IMR-90 (cell line): ENCODE measurements around the gene RBM28. TPM values are rescaled to one million over a fixed set of nuclear protein-coding genes. Genes with fewer than 3 reads are reported as not detected.

Source experiments
- ATAC-seq: fragments of 200-7000 bp; cut with Tn5 transposase; 2 replicates; pipeline ENCODE4 v1.9.1; 2020; ENCODE audit warnings: low read depth, mild to moderate bottlenecking, moderate library complexity
- BruUV-seq: library from RNA; stranded (reverse); fragments of 400-500 nt; replicated peaks from 2 replicates; lab custom pipeline; 2021; lab: Mats Ljungman, UMichigan
- CTCF ChIA-PET: fragments of 300-600 bp; formaldehyde crosslinking; extraction: SDS; loops from one replicate; lab custom pipeline; 2021; ENCODE audit warnings: antibody characterized with exemption; lab: Yijun Ruan, JAX
- POLR2A ChIA-PET: fragments of 300-600 bp; sonication (Branson Sonifier 250); formaldehyde crosslinking; loops from one replicate; lab custom pipeline; 2022; ENCODE audit warnings: antibody characterized with exemption; ENCODE audit not compliant: unreplicated experiment; lab: Charles Lee
- DNase-seq: peaks from one replicate; pipeline ENCODE4 v3.0.0; 2013
- H2AFZ ChIP-seq: replicated peaks from 2 replicates; pipeline ENCODE3; 2013; ENCODE audit warnings: low read length, mild to moderate bottlenecking; ENCODE audit not compliant: poor library complexity
- H2AK5ac ChIP-seq: 2 replicates; pipeline ENCODE4 v1.6.1; 2013; ENCODE audit warnings: low read depth, low read length, inconsistent platforms
- H2AK9ac ChIP-seq: replicated peaks from 2 replicates; pipeline ENCODE3; 2013; ENCODE audit warnings: mild to moderate bottlenecking, low read depth, low read length, moderate library complexity; ENCODE audit not compliant: poor library complexity
- H2BK120ac ChIP-seq: 2 replicates; pipeline ENCODE4 v1.6.1; 2013; ENCODE audit warnings: low read depth, low read length, inconsistent platforms
- H2BK15ac ChIP-seq: 3 replicates; pipeline ENCODE4 v1.6.1; 2013; ENCODE audit warnings: low read depth, low read length, inconsistent platforms
- H2BK20ac ChIP-seq: 2 replicates; pipeline ENCODE4 v1.6.1; 2013; ENCODE audit warnings: low read depth, mild to moderate bottlenecking, inconsistent platforms, low read length, moderate library complexity
- H2BK5ac ChIP-seq: 2 replicates; pipeline ENCODE4 v1.6.1; 2013; ENCODE audit warnings: mild to moderate bottlenecking, low read depth, low read length, inconsistent platforms; ENCODE audit not compliant: poor library complexity, severe bottlenecking
- H3K14ac ChIP-seq: replicated peaks from 2 replicates; pipeline ENCODE4 v1.6.1; 2013; ENCODE audit warnings: low read depth, low read length, inconsistent platforms
- H3K18ac ChIP-seq: 2 replicates; pipeline ENCODE4 v1.6.1; 2013; ENCODE audit warnings: low read depth, low read length, control low read depth
- H3K23ac ChIP-seq: 2 replicates; pipeline ENCODE4 v1.6.1; 2013; ENCODE audit warnings: low read depth, low read length, inconsistent platforms
- H3K27ac ChIP-seq: 2 replicates; pipeline ENCODE4 v1.5.1; 2013; ENCODE audit warnings: mild to moderate bottlenecking, control low read depth, low read length; ENCODE audit not compliant: insufficient read depth
- H3K27me3 ChIP-seq: 2 replicates; pipeline ENCODE4 v1.6.1; 2013; ENCODE audit warnings: low read length; ENCODE audit not compliant: control insufficient read depth, insufficient read depth
- H3K36me3 ChIP-seq: 2 replicates; pipeline ENCODE4 v1.6.1; 2013; ENCODE audit warnings: low read length, mixed read lengths; ENCODE audit not compliant: control insufficient read depth, insufficient read depth
- H3K4ac ChIP-seq: 2 replicates; pipeline ENCODE4 v1.6.1; 2013; ENCODE audit warnings: low read depth, low read length, inconsistent platforms
- H3K4me1 ChIP-seq: 2 replicates; pipeline ENCODE4 v1.6.1; 2013; ENCODE audit warnings: low read length, mixed read lengths; ENCODE audit not compliant: control insufficient read depth, insufficient read depth
- H3K4me2 ChIP-seq: 2 replicates; pipeline ENCODE4 v1.6.1; 2013; ENCODE audit warnings: low read depth, mild to moderate bottlenecking, control low read depth, low read length, moderate library complexity
- H3K4me3 ChIP-seq: 2 replicates; pipeline ENCODE4 v1.5.1; 2013; ENCODE audit warnings: low read depth, mild to moderate bottlenecking, control low read depth, low read length, moderate library complexity; ENCODE audit not compliant: insufficient read depth
- H3K56ac ChIP-seq: 2 replicates; pipeline ENCODE4 v1.6.1; 2013; ENCODE audit warnings: low read length, inconsistent platforms; ENCODE audit not compliant: insufficient read depth; ENCODE audit errors: extremely low read depth
- H3K79me1 ChIP-seq, 2 experiments: 2 replicates each; pipeline ENCODE4 v1.6.1; 2013; ENCODE audit warnings: low read length in 2 of 2, inconsistent platforms in 1 of 2, low read depth in 1 of 2
- H3K9ac ChIP-seq: 2 replicates; pipeline ENCODE4 v1.6.1; 2013; ENCODE audit warnings: low read depth, low read length, control low read depth
- H3K9me1 ChIP-seq: 2 replicates; pipeline ENCODE4 v1.6.1; 2013; ENCODE audit warnings: low read length, inconsistent platforms; ENCODE audit not compliant: insufficient read depth
- H3K9me3 ChIP-seq: 2 replicates; pipeline ENCODE4 v1.6.1; 2013; ENCODE audit warnings: low read length; ENCODE audit not compliant: control insufficient read depth, insufficient read depth
- H4K20me1 ChIP-seq: 2 replicates; pipeline ENCODE4 v1.6.1; 2013; ENCODE audit warnings: low read length, inconsistent platforms; ENCODE audit not compliant: insufficient read depth
- H4K5ac ChIP-seq: 2 replicates; pipeline ENCODE4 v1.6.1; 2013; ENCODE audit warnings: mild to moderate bottlenecking, low read depth, low read length, control low read depth
- H4K8ac ChIP-seq, 2 experiments: 2 replicates each; pipeline ENCODE4 v1.6.1; 2013; ENCODE audit warnings: low read depth in 2 of 2, low read length in 2 of 2, control low read depth in 1 of 2, inconsistent platforms in 1 of 2
- H4K91ac ChIP-seq: 2 replicates; pipeline ENCODE4 v1.6.1; 2013; ENCODE audit warnings: low read depth, low read length, inconsistent platforms; ENCODE audit not compliant: insufficient read depth
- BHLHE40 ChIP-seq: fragments of 150-350 bp; IDR thresholded peaks from 2 replicates; pipeline ENCODE4 v1.6.1; 2016; ENCODE audit warnings: mild to moderate bottlenecking, low read depth, low read length
- CEBPB ChIP-seq: IDR thresholded peaks from 2 replicates; pipeline ENCODE4 v1.6.1; 2012; ENCODE audit warnings: low read depth, low read length, improper control_type of control experiment
- CHD1 ChIP-seq: IDR thresholded peaks from 2 replicates; pipeline ENCODE4 v1.6.1; 2012; ENCODE audit warnings: low read depth, low read length, improper control_type of control experiment
- FOS ChIP-seq: fragments of 150-350 bp; IDR thresholded peaks from 2 replicates; pipeline ENCODE4 v1.6.1; 2016; ENCODE audit warnings: low read depth, low read length
- MAZ ChIP-seq: IDR thresholded peaks from 2 replicates; pipeline ENCODE4 v1.6.1; 2012; ENCODE audit warnings: low read depth, mild to moderate bottlenecking, low read length, improper control_type of control experiment, moderate library complexity, borderline replicate concordance
- MXI1 ChIP-seq: IDR thresholded peaks from 2 replicates; pipeline ENCODE4 v1.6.1; 2012; ENCODE audit warnings: low read depth, mild to moderate bottlenecking, low read length, moderate library complexity, borderline replicate concordance
- NFE2L2 ChIP-seq: fragments of 150-350 bp; IDR thresholded peaks from 2 replicates; pipeline ENCODE4 v1.6.1; 2016; ENCODE audit warnings: low read depth, mild to moderate bottlenecking, low read length
- POLR2A ChIP-seq: IDR thresholded peaks from 2 replicates; pipeline ENCODE4 v1.6.1; 2012; ENCODE audit warnings: mild to moderate bottlenecking, low read depth, low read length
- RAD21 ChIP-seq: IDR thresholded peaks from 2 replicates; pipeline ENCODE4 v1.6.1; 2012; ENCODE audit warnings: low read length, improper control_type of control experiment
- RFX5 ChIP-seq: IDR thresholded peaks from 2 replicates; pipeline ENCODE4 v1.8.0; 2012; ENCODE audit warnings: low read depth, mild to moderate bottlenecking, low read length, moderate library complexity
- SMC3 ChIP-seq: fragments of 150-350 bp; IDR thresholded peaks from 2 replicates; pipeline ENCODE4 v1.6.1; 2016; ENCODE audit warnings: low read depth, mild to moderate bottlenecking, antibody characterized with exemption, low read length, moderate library complexity
- WGBS, 2 experiments: methylation state at CpG; one replicate each; pipeline versions ENCODE4 v1.1.5 to v1.1.7; 2013; ENCODE audit warnings: missing lambda C conversion rate in 2 of 2; ENCODE audit not compliant: insufficient read length in 1 of 2; ENCODE audit errors: extremely low coverage in 2 of 2; 5-methylcytosine and 5-hydroxymethylcytosine counted together
- dilution Hi-C: fragments of 300-500 bp; cut with HindIII; formaldehyde crosslinking; loops from one replicate; pipeline ENCODE4 v1.14.3; 2018; ENCODE audit warnings: low sequenced_read_pairs; ENCODE audit not compliant: unreplicated experiment
- in situ Hi-C: fragments of 300-500 bp; cut with MboI; formaldehyde crosslinking; loops from 3 replicates; pipeline ENCODE4 v1.14.3; 2019; ENCODE audit warnings: low sequenced_read_pairs, inconsistent platforms, mixed read lengths
- intact Hi-C: fragments of 100-400 bp; cut with micrococcal nuclease; formaldehyde crosslinking; loops from 2 replicates; pipeline ENCODE4 v1.10.0; 2022
- polyA plus RNA-seq, 3 experiments: library from polyadenylated mRNA; depleted of rRNA; stranded (reverse); fragments of >200 nt; gene quantifications; 2 replicates each; pipeline ENCODE4 v1.2.3, GENCODE V29; 2012; ENCODE audit warnings: low replicate concordance in 1 of 3
- total RNA-seq: library from RNA; depleted of rRNA; stranded (reverse); fragments of >200 nt; gene quantifications from 2 replicates; pipeline ENCODE4 v1.2.3, GENCODE V29; 2012
- TF ChIP-seq, protein P1 (sequence below): conservative IDR thresholded peaks from 2 replicates; pipeline ENCODE4 v1.5.1; 2012; ENCODE audit warnings: mild to moderate bottlenecking, low read depth, low read length, improper control_type of control experiment

The RBM28 gene
- total and polyA plus RNA-seq, 2 of the 4 experiments (the other 2 are of a cell fraction): 12.4 to 20.4 TPM

DNA sequence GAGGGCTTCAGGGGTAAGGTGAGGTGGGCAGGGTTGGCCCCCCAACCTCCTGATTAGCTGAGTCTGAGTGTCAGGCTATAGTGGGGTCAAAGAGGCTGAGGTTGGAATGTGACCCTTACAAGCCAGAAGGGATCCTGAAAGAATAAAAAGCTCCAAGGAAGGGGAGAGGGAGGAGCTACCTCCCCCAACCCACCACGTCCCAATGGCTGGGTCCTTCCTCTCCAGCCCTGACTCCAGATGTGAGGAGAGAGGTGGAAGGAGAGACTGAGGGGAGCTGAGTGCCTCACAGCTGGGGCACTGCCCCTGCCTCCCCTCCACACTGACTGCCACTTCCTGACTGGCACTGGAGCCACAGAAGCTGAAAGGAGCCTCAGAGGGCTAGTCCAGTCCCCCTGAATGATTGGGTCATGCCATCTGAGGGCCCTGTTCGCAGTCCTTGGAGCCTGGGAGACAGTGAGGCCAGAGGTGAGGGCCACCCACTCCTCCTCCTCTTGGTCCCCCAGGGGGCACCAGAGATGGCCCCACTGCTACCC is 45.4 kb upstream of the RBM28 start (continued):
- TF ChIP-seq, protein P1, sequence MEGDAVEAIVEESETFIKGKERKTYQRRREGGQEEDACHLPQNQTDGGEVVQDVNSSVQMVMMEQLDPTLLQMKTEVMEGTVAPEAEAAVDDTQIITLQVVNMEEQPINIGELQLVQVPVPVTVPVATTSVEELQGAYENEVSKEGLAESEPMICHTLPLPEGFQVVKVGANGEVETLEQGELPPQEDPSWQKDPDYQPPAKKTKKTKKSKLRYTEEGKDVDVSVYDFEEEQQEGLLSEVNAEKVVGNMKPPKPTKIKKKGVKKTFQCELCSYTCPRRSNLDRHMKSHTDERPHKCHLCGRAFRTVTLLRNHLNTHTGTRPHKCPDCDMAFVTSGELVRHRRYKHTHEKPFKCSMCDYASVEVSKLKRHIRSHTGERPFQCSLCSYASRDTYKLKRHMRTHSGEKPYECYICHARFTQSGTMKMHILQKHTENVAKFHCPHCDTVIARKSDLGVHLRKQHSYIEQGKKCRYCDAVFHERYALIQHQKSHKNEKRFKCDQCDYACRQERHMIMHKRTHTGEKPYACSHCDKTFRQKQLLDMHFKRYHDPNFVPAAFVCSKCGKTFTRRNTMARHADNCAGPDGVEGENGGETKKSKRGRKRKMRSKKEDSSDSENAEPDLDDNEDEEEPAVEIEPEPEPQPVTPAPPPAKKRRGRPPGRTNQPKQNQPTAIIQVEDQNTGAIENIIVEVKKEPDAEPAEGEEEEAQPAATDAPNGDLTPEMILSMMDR: no peak
- no peak for TF ChIP-seq BHLHE40

DNA sequence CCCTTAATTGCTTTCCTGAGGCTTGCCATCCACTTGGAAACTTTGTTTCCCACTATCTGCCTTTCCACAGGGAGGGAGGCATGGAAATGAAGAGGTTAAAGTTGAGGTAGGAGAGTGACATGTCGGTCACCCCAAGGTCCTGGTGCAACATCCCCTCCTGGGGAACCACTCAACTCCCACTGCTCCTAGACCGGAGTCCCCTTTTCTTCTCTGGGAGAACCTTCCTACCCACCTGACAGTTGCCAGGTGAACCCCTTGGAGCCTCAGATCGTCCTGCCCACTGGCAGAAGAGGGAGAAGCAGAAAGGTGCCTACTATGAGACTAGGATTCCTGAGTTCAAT is 44.4 kb upstream of the RBM28 start:
- H3K14ac ChIP-seq: no peak overlapping the region
- WGBS, 2 experiments: no CpG with 5 or more reads among the region's 3 CpGs
- H2AK5ac ChIP-seq: no peak overlapping the region
- no peak overlapping the region for H4K91ac ChIP-seq
- in situ Hi-C loops: no loop called here
- H3K23ac ChIP-seq: peak overlapping the region; percentile 48; the same call in 1 of the 2 replicates
- H3K36me3 ChIP-seq: peaks cover 11% of the 10 kb centered on the region
- ATAC-seq (no peak; the same call in 1 of the 2 replicates), DNase-seq (no peak)
- no peak overlapping the region for H4K8ac ChIP-seq
- no peaks in the 10 kb centered on the region for H3K79me1 ChIP-seq
- ChIA-PET POLR2A (interaction anchor here (1.0 kb wide), 1 partner anchor 41 kb away, joined by 4 read pairs; no protein-coding TSS in a partner anchor), CTCF (interaction anchor here (0.6 to 3.8 kb wide), 7 partner anchors 14 to 73 kb away, joined by 3 to 66 read pairs (median 3); partner anchors contain the start of gene RBM28)
- H3K27me3 ChIP-seq: peaks cover 28% of the 10 kb centered on the region
- no peak overlapping the region for H2BK15ac ChIP-seq
- no peak overlapping the region for H2BK5ac ChIP-seq
- H3K4ac ChIP-seq: no peak overlapping the region
- no peak overlapping the region for H3K4me3 ChIP-seq
- no peak overlapping the region for H2BK120ac ChIP-seq
- no peak overlapping the region for H4K5ac ChIP-seq
- H3K9ac ChIP-seq: no peak overlapping the region
- no peak overlapping the region for H3K27ac ChIP-seq
- H3K4me2 ChIP-seq: no peak overlapping the region
- H2BK20ac ChIP-seq: no peak overlapping the region
- intact Hi-C loops: no loop called here
- H3K9me3 ChIP-seq: no peaks in the 10 kb centered on the region
- no peak overlapping the region for H3K56ac ChIP-seq
- H2AFZ ChIP-seq: no peak overlapping the region
- peaks cover 9% of the 10 kb centered on the region; the same call in 1 of the 2 replicates for H4K20me1 ChIP-seq
- no TSS peak for BruUV-seq
- peak overlapping the region; percentile 87 for H2AK9ac ChIP-seq
- no peaks in the 10 kb centered on the region for H3K4me1 ChIP-seq
- dilution Hi-C loops: no loop called here
- H3K9me1 ChIP-seq: no peaks in the 10 kb centered on the region
- TF ChIP-seq FOS (no peak), BHLHE40 (no peak), CEBPB (no peak), MXI1 (no peak), NFE2L2 (no peak), CHD1 (no peak), POLR2A (no peak), MAZ (no peak), SMC3 (no peak), RAD21 (no peak), RFX5 (no peak)
- TF ChIP-seq, protein P1: no peak
- no peak overlapping the region for H3K18ac ChIP-seq
